WI38 (cell line): ENCODE measurements around the gene SNHG17.
"Not testable (repeated sequence)": the region's sequence is repeated elsewhere in the genome, so short reads cannot be mapped to it uniquely, and the experiment has no call there.

Experiments
- H3K4me3 ChIP-seq: 2 replicates; pipeline ENCODE4 v1.5.1; 2011; ENCODE audit warnings: low read depth, mild to moderate bottlenecking, control low read depth, low read length
- CTCF ChIP-seq: IDR thresholded peaks from 2 replicates; pipeline ENCODE4 v1.5.1; 2012; ENCODE audit warnings: low read depth, mild to moderate bottlenecking, control low read depth, low read length

The SNHG17 gene

GRCh38 chr20:38407321-38407720 is 27.8 kb downstream of the SNHG17 start:
- no peak for TF ChIP-seq CTCF

GRCh38 chr20:38406476-38406875 is 28.7 kb downstream of the SNHG17 start:
- TF ChIP-seq CTCF: no peak
- H3K4me3 ChIP-seq: no peak overlapping the region

More at GRCh38 chr20:38407321-38407720, 27.8 kb downstream of the SNHG17 start:
- no peak overlapping the region for H3K4me3 ChIP-seq

- no peak for TF ChIP-seq CTCF
These were observed 30.0 kb downstream of the SNHG17 start for GRCh38 chr20:38405132-38405531.

GRCh38 chr20:38404016-38404415 is 31.1 kb downstream of the SNHG17 start:
- H3K4me3 ChIP-seq: no peak overlapping the region
- TF ChIP-seq CTCF: no peak

More at GRCh38 chr20:38405132-38405531, 30.0 kb downstream of the SNHG17 start:
- no peak overlapping the region for H3K4me3 ChIP-seq

- TF ChIP-seq CTCF: no peak
These were observed 32.3 kb downstream of the SNHG17 start for GRCh38 chr20:38402816-38403215.

GRCh38 chr20:38402089-38402488 is 33.0 kb downstream of the SNHG17 start:
- no peak overlapping the region for H3K4me3 ChIP-seq
- TF ChIP-seq CTCF: no peak

More at GRCh38 chr20:38402816-38403215, 32.3 kb downstream of the SNHG17 start:
- no peak overlapping the region for H3K4me3 ChIP-seq

GRCh38 chr20:38395751-38396395 is 39.3 kb downstream of the SNHG17 start:
- not testable (repeated sequence) for H3K4me3 ChIP-seq

- no peak for TF ChIP-seq CTCF
These were observed 40.0 kb downstream of the SNHG17 start for GRCh38 chr20:38395165-38395564.

More at GRCh38 chr20:38395165-38395564, 40.0 kb downstream of the SNHG17 start:
- H3K4me3 ChIP-seq: no peak overlapping the region
